KMS-11 (cell line): ENCODE measurements around the gene CREBL2.

Experiments used
- H2AFZ ChIP-seq: fragments of 200-600 bp; sonication (generic); 2 replicates; pipeline ENCODE4 v1.6.1; 2016; ENCODE audit warnings: antibody characterized with exemption, mixed run types, low read depth
- H3K27ac ChIP-seq: fragments of 200-600 bp; sonication (generic); 2 replicates; pipeline ENCODE4 v1.6.1; 2016; ENCODE audit warnings: mild to moderate bottlenecking, mixed run types
- H3K27me3 ChIP-seq: fragments of 200-600 bp; sonication (generic); 2 replicates; pipeline ENCODE4 v1.6.1; 2017; ENCODE audit warnings: mild to moderate bottlenecking, low read depth, mixed run types, moderate library complexity; ENCODE audit not compliant: insufficient read depth
- H3K36me3 ChIP-seq: fragments of 200-600 bp; sonication (generic); 2 replicates; pipeline ENCODE4 v1.6.1; 2017; ENCODE audit warnings: mild to moderate bottlenecking, mixed run types; ENCODE audit not compliant: insufficient read depth
- H3K4me1 ChIP-seq: fragments of 200-600 bp; sonication (generic); 2 replicates; pipeline ENCODE4 v1.6.1; 2016; ENCODE audit warnings: mild to moderate bottlenecking, low read depth, mixed run types; ENCODE audit not compliant: poor library complexity, severe bottlenecking
- H3K4me2 ChIP-seq: fragments of 200-600 bp; sonication (generic); 2 replicates; pipeline ENCODE4 v1.7.0; 2016; ENCODE audit warnings: mild to moderate bottlenecking, mixed run types
- H3K4me3 ChIP-seq: fragments of 200-600 bp; sonication (generic); IDR thresholded peaks from 2 replicates; pipeline ENCODE4 v1.6.1; 2017; ENCODE audit warnings: low read depth, low read length, mixed read lengths; ENCODE audit not compliant: insufficient read depth
- H3K79me2 ChIP-seq: fragments of 200-600 bp; sonication (generic); 2 replicates; pipeline ENCODE4 v1.6.1; 2016; ENCODE audit warnings: low read depth, mixed run types; ENCODE audit not compliant: insufficient read depth
- H3K9ac ChIP-seq: fragments of 200-600 bp; sonication (generic); 2 replicates; pipeline ENCODE4 v1.6.1; 2016; ENCODE audit warnings: mild to moderate bottlenecking, mixed run types
- H4K20me1 ChIP-seq: fragments of 200-600 bp; sonication (generic); 2 replicates; pipeline ENCODE4 v1.6.1; 2016; ENCODE audit warnings: mild to moderate bottlenecking, mixed run types; ENCODE audit not compliant: insufficient read depth
- TF ChIP-seq, protein P1 (sequence below): fragments of 200-600 bp; sonication (generic); conservative IDR thresholded peaks from 2 replicates; pipeline ENCODE4 v1.6.1; 2017; ENCODE audit warnings: low read depth, mild to moderate bottlenecking, antibody characterized with exemption, low read length, moderate library complexity, mixed read lengths

The CREBL2 gene

DNA sequence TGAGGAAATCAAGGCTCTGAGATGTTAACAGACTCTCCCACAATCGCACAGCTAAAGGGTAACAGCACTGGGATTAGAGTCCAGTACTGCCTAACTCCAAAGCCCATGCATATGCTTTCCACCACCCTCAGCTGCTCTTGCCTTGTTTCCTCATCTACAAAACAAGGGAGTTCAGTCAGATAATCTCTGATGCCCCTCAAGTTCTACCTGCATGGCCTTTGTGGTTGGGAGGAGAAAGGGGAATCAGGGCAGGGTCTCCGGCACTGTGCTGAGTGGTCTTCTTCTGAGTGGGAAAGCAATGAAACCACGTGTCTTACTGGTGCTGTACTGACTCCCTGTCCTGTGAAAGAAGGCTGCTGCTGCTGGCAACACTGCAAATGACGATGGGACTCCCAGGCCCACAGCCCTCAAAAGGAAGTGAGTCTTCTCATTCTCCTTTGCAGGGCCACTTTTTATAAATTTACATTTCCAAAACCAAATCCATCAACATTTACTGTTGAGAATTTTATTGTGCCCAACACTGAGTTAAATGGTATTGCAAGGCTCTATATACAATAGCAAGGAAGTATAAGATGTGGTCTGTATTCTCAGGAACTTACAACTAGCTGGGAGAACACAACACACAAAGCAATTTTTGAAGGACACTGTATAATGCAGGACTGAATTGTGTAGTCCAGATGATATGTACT is 29.3 kb upstream of the CREBL2 start:
- TF ChIP-seq, protein P1, sequence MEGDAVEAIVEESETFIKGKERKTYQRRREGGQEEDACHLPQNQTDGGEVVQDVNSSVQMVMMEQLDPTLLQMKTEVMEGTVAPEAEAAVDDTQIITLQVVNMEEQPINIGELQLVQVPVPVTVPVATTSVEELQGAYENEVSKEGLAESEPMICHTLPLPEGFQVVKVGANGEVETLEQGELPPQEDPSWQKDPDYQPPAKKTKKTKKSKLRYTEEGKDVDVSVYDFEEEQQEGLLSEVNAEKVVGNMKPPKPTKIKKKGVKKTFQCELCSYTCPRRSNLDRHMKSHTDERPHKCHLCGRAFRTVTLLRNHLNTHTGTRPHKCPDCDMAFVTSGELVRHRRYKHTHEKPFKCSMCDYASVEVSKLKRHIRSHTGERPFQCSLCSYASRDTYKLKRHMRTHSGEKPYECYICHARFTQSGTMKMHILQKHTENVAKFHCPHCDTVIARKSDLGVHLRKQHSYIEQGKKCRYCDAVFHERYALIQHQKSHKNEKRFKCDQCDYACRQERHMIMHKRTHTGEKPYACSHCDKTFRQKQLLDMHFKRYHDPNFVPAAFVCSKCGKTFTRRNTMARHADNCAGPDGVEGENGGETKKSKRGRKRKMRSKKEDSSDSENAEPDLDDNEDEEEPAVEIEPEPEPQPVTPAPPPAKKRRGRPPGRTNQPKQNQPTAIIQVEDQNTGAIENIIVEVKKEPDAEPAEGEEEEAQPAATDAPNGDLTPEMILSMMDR = no peak
- Histone ChIP-seq H3K27ac (no peak overlapping the region), H3K9ac (no peak overlapping the region), H3K27me3 (no peaks in the 10 kb centered on the region), H3K36me3 (no peaks in the 10 kb centered on the region), H4K20me1 (no peaks in the 10 kb centered on the region), H2AFZ (no peak overlapping the region), H3K4me3 (no peak overlapping the region), H3K4me1 (no peaks in the 10 kb centered on the region), H3K79me2 (no peaks in the 10 kb centered on the region), H3K4me2 (no peak overlapping the region)

DNA sequence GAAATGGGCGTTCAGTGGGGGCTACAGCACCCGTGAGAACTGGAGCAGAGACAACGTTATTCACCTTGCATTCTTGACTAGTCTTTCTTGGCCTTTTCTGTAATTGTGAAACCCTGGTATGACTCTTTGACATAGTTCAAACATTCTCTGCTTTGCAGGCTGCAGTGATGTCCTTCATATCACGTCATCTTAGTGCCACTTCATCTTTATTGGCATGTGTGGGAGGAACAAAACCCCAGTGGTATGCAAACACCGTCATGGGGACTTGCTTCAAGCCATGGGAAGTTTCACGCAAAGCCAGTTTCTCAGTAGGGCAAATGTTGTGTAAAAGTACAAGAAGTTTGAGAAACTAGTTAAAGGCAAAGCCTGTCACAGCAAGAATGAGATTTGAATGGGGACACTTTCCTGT is 28.8 kb upstream of the CREBL2 start:
- Histone ChIP-seq H3K4me3 (no peak overlapping the region), H3K79me2 (no peaks in the 10 kb centered on the region), H3K9ac (no peak overlapping the region), H3K27me3 (no peaks in the 10 kb centered on the region), H3K36me3 (no peaks in the 10 kb centered on the region), H3K27ac (no peak overlapping the region), H3K4me2 (no peak overlapping the region), H3K4me1 (no peaks in the 10 kb centered on the region), H4K20me1 (no peaks in the 10 kb centered on the region), H2AFZ (no peak overlapping the region)
- TF ChIP-seq, protein P1 = no peak

DNA sequence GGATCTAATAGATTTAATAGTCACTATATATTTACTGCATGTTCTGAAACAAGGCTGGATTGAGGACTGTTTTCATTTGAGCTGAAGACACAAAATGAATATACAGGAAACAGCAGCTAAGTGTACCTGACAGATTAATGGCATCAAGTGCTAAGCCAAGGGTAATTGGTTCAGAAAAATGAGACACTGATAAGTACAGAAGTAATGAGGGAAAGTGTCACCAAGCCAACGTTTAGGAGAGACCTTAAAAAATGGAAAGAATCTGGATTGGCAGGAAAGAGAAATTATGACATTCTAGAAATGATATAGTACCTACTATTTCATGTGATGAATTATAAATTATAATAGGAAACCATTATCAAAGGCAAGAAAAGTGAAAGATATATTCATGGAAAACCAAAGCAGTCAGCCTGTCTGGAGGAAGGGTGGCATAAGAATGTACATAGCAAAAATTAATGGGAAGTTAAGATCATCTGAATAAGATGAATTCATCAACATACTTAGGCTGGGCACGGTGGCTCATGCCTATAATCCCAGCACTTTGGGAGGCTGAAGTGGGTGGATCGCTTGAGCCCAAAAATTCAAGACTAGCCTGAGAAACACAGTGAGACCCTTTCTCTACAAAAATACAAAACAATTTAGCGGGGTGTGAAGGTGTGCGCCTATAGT is 28.0 kb upstream of the CREBL2 start:
- H3K36me3 ChIP-seq = no peaks in the 10 kb centered on the region
- no peaks in the 10 kb centered on the region for H3K79me2 ChIP-seq
- no peak overlapping the region for H2AFZ ChIP-seq
- no peaks in the 10 kb centered on the region for H3K4me1 ChIP-seq
- TF ChIP-seq, protein P1 = no peak
- no peak overlapping the region for H3K9ac ChIP-seq
- no peak overlapping the region for H3K4me3 ChIP-seq
- H3K27me3 ChIP-seq = no peaks in the 10 kb centered on the region
- no peak overlapping the region for H3K4me2 ChIP-seq
- H3K27ac ChIP-seq = no peak overlapping the region
- no peaks in the 10 kb centered on the region for H4K20me1 ChIP-seq

DNA sequence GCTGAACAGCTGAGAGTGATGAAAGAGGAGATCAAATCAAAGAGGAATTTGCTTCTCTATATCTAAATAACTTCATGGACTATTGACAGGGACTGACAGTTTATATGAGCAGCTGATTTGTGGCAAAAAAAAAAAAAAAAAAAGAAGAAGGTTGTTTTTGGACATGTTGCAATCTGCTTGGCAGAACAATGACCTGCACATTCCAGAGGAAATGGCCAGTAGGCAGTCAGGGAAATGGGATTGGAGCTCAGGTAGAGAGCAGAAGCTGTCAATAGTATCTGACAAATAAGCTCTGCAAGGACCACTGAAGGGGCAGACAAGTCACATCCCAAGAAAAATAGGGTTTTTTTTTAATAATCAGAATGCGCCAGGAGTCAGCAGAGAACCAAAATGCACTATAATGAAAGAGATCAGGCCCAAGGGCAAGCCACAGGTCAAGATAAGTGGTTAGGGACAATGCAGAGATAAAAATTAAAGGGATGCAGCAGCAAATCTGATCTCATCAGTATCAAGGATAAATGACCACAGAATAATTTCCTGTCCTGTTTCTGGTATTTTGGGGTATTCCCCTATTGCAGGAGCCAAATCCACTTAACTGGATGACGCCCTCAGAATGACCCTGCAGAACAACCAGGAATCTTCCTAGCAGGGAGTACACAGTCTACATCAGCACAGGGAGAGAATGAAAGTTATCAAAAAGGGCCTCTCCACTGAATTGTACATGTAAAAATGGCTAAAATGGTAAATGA is 26.4 kb upstream of the CREBL2 start:
- Histone ChIP-seq H3K9ac (no peak overlapping the region), H3K27me3 (no peaks in the 10 kb centered on the region), H3K27ac (no peak overlapping the region), H3K79me2 (no peaks in the 10 kb centered on the region), H4K20me1 (no peaks in the 10 kb centered on the region), H3K36me3 (no peaks in the 10 kb centered on the region), H3K4me1 (no peaks in the 10 kb centered on the region), H3K4me2 (no peak overlapping the region), H2AFZ (no peak overlapping the region), H3K4me3 (no peak overlapping the region)
- TF ChIP-seq, protein P1 = no peak
